PC-9 (cell line): ENCODE data around the gene SGIP1. TPM values are rescaled to one million over a fixed set of nuclear protein-coding genes. Genes with fewer than 3 reads are reported as not detected.

Experiments used
- BruUV-seq: library from RNA; stranded (reverse); fragments of 400-500 nt; replicated peaks from 2 replicates; lab custom pipeline; 2021; lab: Mats Ljungman, UMichigan
- CTCF ChIA-PET: fragments of 300-600 bp; sonication (Branson Sonifier 250); formaldehyde crosslinking; loops from one replicate; lab custom pipeline; 2022; ENCODE audit warnings: antibody characterized with exemption; lab: Charles Lee
- POLR2A ChIA-PET: fragments of 300-600 bp; sonication (Branson Sonifier 250); formaldehyde crosslinking; loops from one replicate; lab custom pipeline; 2022; ENCODE audit warnings: antibody characterized with exemption; ENCODE audit not compliant: unreplicated experiment; lab: Charles Lee
- DNase-seq, 2 experiments: peaks; one replicate each; pipeline versions ENCODE4 v3.0.0 to v3.0.0-alpha.2; 2015 to 2022; ENCODE audit warnings: mixed read lengths in 1 of 2
- H2AFZ ChIP-seq: fragments of 200-600 bp; sonication (generic); 2 replicates; pipeline ENCODE4 v1.8.1; 2017; ENCODE audit warnings: antibody characterized with exemption
- H3F3A ChIP-seq: fragments of 200-600 bp; sonication (generic); 2 replicates; pipeline ENCODE4 v1.8.1; 2017; ENCODE audit warnings: antibody characterized with exemption, mild to moderate bottlenecking, low read depth; ENCODE audit not compliant: insufficient read depth
- H3K27ac ChIP-seq: fragments of 200-600 bp; sonication (generic); 2 replicates; pipeline ENCODE4 v1.6.1; 2016; ENCODE audit warnings: mixed run types
- H3K27me3 ChIP-seq: fragments of 200-600 bp; sonication (generic); 2 replicates; pipeline ENCODE4 v1.6.1; 2016; ENCODE audit warnings: low read depth, mixed run types; ENCODE audit not compliant: insufficient read depth
- H3K36me3 ChIP-seq: fragments of 200-600 bp; sonication (generic); 2 replicates; pipeline ENCODE4 v1.6.1; 2016; ENCODE audit warnings: low read depth, mixed run types
- H3K4me1 ChIP-seq: fragments of 200-600 bp; sonication (generic); replicated peaks from 2 replicates; pipeline ENCODE4 v1.6.1; 2016; ENCODE audit warnings: mixed run types; ENCODE audit not compliant: insufficient read depth
- H3K4me2 ChIP-seq: fragments of 200-600 bp; sonication (generic); 2 replicates; pipeline ENCODE4 v1.6.1; 2017; ENCODE audit warnings: mixed run types
- H3K4me3 ChIP-seq: fragments of 200-600 bp; sonication (generic); 2 replicates; pipeline ENCODE4 v1.6.1; 2016; ENCODE audit warnings: mixed run types
- H3K79me2 ChIP-seq: fragments of 200-600 bp; sonication (generic); 2 replicates; pipeline ENCODE4 v1.6.1; 2017; ENCODE audit warnings: low read depth, mixed run types
- H3K9me2 ChIP-seq: fragments of 200-600 bp; sonication (generic); 2 replicates; pipeline ENCODE4 v1.8.1; 2017; ENCODE audit warnings: mild to moderate bottlenecking; ENCODE audit not compliant: insufficient read depth
- H3K9me3 ChIP-seq: fragments of 200-600 bp; sonication (generic); 2 replicates; pipeline ENCODE4 v1.8.1; 2016; ENCODE audit warnings: low read depth; ENCODE audit not compliant: insufficient read depth
- H4K20me1 ChIP-seq: fragments of 200-600 bp; sonication (generic); 2 replicates; pipeline ENCODE4 v1.8.1; 2017; ENCODE audit not compliant: insufficient read depth
- EZH2 ChIP-seq: fragments of 200-600 bp; sonication (generic); IDR thresholded peaks from 2 replicates; pipeline ENCODE4 v1.8.0; 2017; ENCODE audit warnings: antibody characterized with exemption, low read depth
- intact Hi-C: fragments of 100-400 bp; cut with micrococcal nuclease; formaldehyde crosslinking; loops from one replicate; pipeline ENCODE4 v1.10.0; 2022; ENCODE audit not compliant: unreplicated experiment
- total RNA-seq: library from RNA; stranded (reverse); gene quantifications from 2 replicates; pipeline ENCODE4 v1.2.3, GENCODE V29; 2021
- TF ChIP-seq, protein P1 (sequence below): fragments of 200-600 bp; sonication (generic); conservative IDR thresholded peaks from 2 replicates; pipeline ENCODE4 v1.6.1; 2017; ENCODE audit warnings: mixed run types, antibody characterized with exemption, mild to moderate bottlenecking, moderate library complexity

SGIP1 gene
- total RNA-seq, 1 experiment from 2014 or later = not detected

DNA sequence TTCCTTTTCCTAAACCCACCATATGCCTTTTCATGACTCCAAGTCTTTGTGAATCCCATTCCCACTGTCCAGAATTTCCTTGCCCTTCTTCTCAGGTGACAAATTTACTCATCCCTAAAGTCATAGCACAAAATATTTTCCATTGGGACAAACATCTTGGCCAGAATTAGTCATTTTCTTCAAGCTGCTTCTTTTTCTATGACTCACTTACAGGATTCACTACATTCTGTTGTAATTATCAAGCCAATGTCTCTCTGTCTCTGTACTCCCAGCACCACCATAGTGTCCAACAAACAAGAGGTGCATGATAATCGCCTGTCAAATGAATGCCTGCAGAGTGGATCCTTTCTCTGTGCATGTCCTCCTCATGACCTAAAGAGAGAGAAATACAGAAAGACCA is 37.8 kb downstream of the SGIP1 start:
- Histone ChIP-seq H3K4me2 (no peak overlapping the region), H3K9me2 (no peaks in the 10 kb centered on the region), H3K27me3 (no peaks in the 10 kb centered on the region), H3K9me3 (no peaks in the 10 kb centered on the region), H4K20me1 (no peaks in the 10 kb centered on the region), H3K4me3 (no peak overlapping the region), H3K79me2 (no peaks in the 10 kb centered on the region), H2AFZ (no peak overlapping the region), H3K27ac (no peak overlapping the region), H3K4me1 (peaks cover 24% of the 10 kb centered on the region), H3F3A (peaks cover 4% of the 10 kb centered on the region; the same call in 1 of the 2 replicates), H3K36me3 (no peaks in the 10 kb centered on the region)
- no TSS peak for BruUV-seq
- ChIA-PET POLR2A (interaction anchor here (0.6 kb wide), 1 partner anchor 18 kb away, joined by 16 read pairs; no protein-coding TSS in a partner anchor), CTCF (no interaction called here)
- no peak for TF ChIP-seq EZH2
- TF ChIP-seq, protein P1, sequence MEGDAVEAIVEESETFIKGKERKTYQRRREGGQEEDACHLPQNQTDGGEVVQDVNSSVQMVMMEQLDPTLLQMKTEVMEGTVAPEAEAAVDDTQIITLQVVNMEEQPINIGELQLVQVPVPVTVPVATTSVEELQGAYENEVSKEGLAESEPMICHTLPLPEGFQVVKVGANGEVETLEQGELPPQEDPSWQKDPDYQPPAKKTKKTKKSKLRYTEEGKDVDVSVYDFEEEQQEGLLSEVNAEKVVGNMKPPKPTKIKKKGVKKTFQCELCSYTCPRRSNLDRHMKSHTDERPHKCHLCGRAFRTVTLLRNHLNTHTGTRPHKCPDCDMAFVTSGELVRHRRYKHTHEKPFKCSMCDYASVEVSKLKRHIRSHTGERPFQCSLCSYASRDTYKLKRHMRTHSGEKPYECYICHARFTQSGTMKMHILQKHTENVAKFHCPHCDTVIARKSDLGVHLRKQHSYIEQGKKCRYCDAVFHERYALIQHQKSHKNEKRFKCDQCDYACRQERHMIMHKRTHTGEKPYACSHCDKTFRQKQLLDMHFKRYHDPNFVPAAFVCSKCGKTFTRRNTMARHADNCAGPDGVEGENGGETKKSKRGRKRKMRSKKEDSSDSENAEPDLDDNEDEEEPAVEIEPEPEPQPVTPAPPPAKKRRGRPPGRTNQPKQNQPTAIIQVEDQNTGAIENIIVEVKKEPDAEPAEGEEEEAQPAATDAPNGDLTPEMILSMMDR = no peak
- DNase-seq = peak in 1 of 2 experiments; percentile 57
- intact Hi-C loops = no loop called here

DNA sequence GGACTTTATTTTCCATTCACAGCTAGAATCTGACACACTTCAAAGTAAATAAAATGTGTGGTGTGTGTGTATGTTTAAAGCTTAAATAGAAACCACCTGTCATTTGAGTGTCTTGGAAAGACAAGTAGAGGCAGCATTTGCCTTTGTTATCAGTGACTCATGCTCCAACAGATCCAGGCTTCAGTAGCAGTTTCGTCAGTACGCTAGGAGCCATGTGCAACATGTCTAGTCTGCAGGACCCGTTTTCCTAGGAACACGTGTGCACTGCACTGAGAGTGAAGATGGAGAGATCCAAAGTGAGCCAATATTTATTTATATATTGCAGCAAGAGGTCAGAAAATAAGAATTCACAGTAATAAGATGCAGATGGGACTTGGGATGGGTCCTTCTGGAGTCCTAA is 41.8 kb downstream of the SGIP1 start:
- ChIA-PET POLR2A (no interaction called here), CTCF (no interaction called here)
- DNase-seq = no peak

GRCh38 chr1:66576645-66577044 is 42.7 kb downstream of the SGIP1 start:
- no peak for DNase-seq
- Histone ChIP-seq H3K4me3 (no peak overlapping the region), H3K9me2 (no peaks in the 10 kb centered on the region), H3K27ac (no peak overlapping the region), H3K79me2 (no peaks in the 10 kb centered on the region), H3K4me2 (no peak overlapping the region), H3K36me3 (no peaks in the 10 kb centered on the region), H2AFZ (no peak overlapping the region), H4K20me1 (no peaks in the 10 kb centered on the region), H3K27me3 (no peaks in the 10 kb centered on the region), H3K4me1 (peaks cover 12% of the 10 kb centered on the region), H3F3A (peaks cover 4% of the 10 kb centered on the region; the same call in 1 of the 2 replicates), H3K9me3 (no peaks in the 10 kb centered on the region)
- CTCF ChIA-PET = no interaction called here
- no TSS peak for BruUV-seq
- POLR2A ChIA-PET = no interaction called here
- TF ChIP-seq EZH2 = no peak
- TF ChIP-seq, protein P1 = no peak
- intact Hi-C loops = no loop called here

More for the DNA sequence above, 41.8 kb downstream of the SGIP1 start:
- Histone ChIP-seq H3K4me2 (no peak overlapping the region), H3K79me2 (no peaks in the 10 kb centered on the region), H4K20me1 (no peaks in the 10 kb centered on the region), H3K27ac (no peak overlapping the region), H3K27me3 (no peaks in the 10 kb centered on the region), H3K4me3 (no peak overlapping the region), H3K36me3 (no peaks in the 10 kb centered on the region), H3K4me1 (peaks cover 16% of the 10 kb centered on the region), H2AFZ (no peak overlapping the region), H3F3A (peaks cover 4% of the 10 kb centered on the region; the same call in 1 of the 2 replicates), H3K9me3 (no peaks in the 10 kb centered on the region), H3K9me2 (no peaks in the 10 kb centered on the region)
- TF ChIP-seq, protein P1 = no peak
- TF ChIP-seq EZH2 = no peak
- no TSS peak for BruUV-seq
- intact Hi-C loops = no loop called here
